Measurements from ENCODE around the gene TPPP.

DNA sequence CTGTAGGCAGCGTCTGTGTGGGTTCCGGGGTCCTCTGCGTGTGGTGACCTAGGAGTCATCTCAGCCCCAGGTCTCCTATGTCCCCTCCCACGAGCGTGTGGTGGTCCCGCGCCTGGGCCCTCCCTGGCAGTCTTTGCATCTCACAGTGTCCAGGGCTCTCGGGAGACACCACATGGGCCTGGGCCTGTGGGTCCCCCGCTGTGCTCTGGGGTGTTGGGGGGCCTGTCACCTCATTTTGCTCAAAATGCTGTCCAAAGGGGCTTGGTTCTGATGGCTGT is 54.0 kb downstream of the TPPP start:
- TF ChIP-seq CHD2 (IDR thresholded peaks at IDR 0.05; ENCODE audit: low read length, partially characterized antibody) = no peak
- no peak for TF ChIP-seq CTCF (IDR thresholded peaks at IDR 0.05)
- no peak for TF ChIP-seq EP300 (IDR thresholded peaks at IDR 0.05)
- TF ChIP-seq MAX (IDR thresholded peaks at IDR 0.05) = no peak
- no peak for TF ChIP-seq POLR2A (IDR thresholded peaks at IDR 0.05; ENCODE audit: low read length)
- no peak for TF ChIP-seq BHLHE40 (IDR thresholded peaks at IDR 0.05; ENCODE audit: low read depth, low read length)
- TF ChIP-seq, protein P1, sequence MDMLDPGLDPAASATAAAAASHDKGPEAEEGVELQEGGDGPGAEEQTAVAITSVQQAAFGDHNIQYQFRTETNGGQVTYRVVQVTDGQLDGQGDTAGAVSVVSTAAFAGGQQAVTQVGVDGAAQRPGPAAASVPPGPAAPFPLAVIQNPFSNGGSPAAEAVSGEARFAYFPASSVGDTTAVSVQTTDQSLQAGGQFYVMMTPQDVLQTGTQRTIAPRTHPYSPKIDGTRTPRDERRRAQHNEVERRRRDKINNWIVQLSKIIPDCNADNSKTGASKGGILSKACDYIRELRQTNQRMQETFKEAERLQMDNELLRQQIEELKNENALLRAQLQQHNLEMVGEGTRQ (IDR thresholded peaks at IDR 0.05) = no peak
- TF ChIP-seq CEBPB (IDR thresholded peaks at IDR 0.05) = no peak
- no peak for TF ChIP-seq RFX5 (IDR thresholded peaks at IDR 0.05)
- no peak for TF ChIP-seq RAD21 (conservative IDR thresholded peaks at IDR 0.05 in 1 of 2, IDR thresholded peaks at IDR 0.05 in 1 of 2)
